ENCODE data around the gene ZNF415. TPM values are rescaled to one million over a fixed set of nuclear protein-coding genes. Genes with fewer than 3 reads are reported as not detected.
A peak's percentile ranks its signal among the peaks of the same experiment; 100 is the strongest.

Gene ZNF415
- 1 to 10 TPM; 3.9 to 9.2 (median 6.3) TPM for total RNA-seq
- 1 to 10 TPM; 3.9 to 7.8 (median 7.7) TPM for polyA plus RNA-seq
- long read RNA-seq, donor 1, result 0 reads
- long read RNA-seq, donor 2, partial matches to known transcripts, result 0 of 1 reads
- long read RNA-seq, donor 2, other reads (novel, unspliced or antisense), result 0 of 1 reads

DNA sequence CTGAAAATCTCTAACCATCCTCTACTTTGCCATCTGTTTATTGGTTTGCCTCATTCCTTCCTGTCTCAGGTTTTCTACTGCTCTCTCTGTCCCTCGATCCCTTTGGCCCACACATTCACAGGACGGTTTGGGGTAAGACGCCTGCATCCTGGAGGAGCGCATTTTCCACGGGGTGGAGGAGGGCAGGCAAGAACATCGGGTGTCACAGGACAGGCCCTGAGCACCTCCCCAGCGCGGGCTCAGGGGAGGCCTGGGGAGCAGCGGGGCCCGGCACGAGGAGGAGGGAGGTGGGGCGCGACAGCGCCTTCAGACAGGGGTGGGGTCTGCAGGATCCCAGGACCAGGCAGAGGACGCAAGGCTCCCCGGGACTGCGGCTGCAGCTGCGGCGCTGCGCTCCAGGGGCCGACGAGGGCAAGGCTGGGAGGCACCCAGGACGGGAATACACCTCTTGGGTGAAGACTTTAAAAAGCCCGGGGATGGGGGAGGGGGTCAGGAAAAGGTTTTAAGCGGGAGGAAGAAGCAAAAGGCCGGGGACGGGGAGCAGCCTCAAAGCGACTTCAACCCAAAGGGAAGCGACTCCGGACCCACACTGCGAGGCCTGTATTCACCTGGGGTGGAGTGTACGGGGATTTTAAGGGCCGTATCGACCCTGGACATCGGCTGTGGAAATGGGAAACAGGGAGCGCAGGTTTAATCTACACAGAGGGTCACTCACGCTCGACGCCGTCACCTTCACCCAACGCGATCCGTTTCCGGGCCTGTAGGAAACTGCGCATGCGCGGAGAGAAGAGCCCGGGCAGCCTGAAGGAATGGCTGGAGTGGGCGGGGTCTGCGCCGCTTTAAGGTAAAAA is at the start of gene ZNF415:
TSS of gene ZNF415 (minus strand) at position 770 of the 851 bp plus-strand sequence. CDS start 10,234 bp downstream, outside the sequence.
- no peaks in the 10 kb centered on the region for H3K9me3 ChIP-seq
- H3K27me3 ChIP-seq (ENCODE audit: insufficient read depth in 3 of 3, low read length in 2 of 3), result no peaks in the 10 kb centered on the region
- ATAC-seq (peak; percentile 81 to 94 (median 90)), DNase-seq (peak; percentile 87 to 89)
- intact Hi-C loops (cut with DNase I), result loop anchor here in 1 of 2 donors (2.0 kb wide), 1 partner anchor 26 kb away; the partner anchor contains the start of gene ZNF347
- 0 to 1% (median 1%) methylated on average over 50 to 51 of the region's 51 CpGs for WGBS, 3 donors
- peak within 1 kb of the TSS; percentile 78 for H3K4me3 ChIP-seq
- peaks cover 5% of the 10 kb centered on the region for H3K4me1 ChIP-seq
- peak within 1 kb of the TSS; percentile 88 for H3K27ac ChIP-seq
- TF ChIP-seq, protein P1, sequence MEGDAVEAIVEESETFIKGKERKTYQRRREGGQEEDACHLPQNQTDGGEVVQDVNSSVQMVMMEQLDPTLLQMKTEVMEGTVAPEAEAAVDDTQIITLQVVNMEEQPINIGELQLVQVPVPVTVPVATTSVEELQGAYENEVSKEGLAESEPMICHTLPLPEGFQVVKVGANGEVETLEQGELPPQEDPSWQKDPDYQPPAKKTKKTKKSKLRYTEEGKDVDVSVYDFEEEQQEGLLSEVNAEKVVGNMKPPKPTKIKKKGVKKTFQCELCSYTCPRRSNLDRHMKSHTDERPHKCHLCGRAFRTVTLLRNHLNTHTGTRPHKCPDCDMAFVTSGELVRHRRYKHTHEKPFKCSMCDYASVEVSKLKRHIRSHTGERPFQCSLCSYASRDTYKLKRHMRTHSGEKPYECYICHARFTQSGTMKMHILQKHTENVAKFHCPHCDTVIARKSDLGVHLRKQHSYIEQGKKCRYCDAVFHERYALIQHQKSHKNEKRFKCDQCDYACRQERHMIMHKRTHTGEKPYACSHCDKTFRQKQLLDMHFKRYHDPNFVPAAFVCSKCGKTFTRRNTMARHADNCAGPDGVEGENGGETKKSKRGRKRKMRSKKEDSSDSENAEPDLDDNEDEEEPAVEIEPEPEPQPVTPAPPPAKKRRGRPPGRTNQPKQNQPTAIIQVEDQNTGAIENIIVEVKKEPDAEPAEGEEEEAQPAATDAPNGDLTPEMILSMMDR (IDR thresholded peaks at IDR 0.05), result no peak
- H3K36me3 ChIP-seq (ENCODE audit: insufficient read depth in 1 of 2, low read depth in 1 of 2), result peaks cover 0 to 3% of the 10 kb centered on the region in 2 donors

DNA sequence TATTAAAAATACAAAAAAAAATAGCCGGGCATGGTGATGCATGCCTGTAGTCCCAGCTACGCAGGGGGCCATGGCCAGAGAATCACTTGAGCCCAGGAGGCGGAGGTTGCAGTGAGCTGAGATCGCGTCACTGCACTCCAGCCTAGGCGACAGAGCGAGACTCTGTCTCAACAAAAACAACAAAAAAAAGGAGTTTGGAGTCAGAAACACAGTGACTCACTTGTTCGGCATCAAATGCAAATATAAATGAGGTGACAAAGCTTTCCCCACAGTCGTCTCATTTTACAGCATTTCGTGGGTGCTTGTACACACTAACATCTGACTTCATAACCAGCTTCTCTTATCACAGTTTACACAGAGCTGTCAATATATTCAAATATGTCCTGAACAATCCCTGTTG is 49.5 kb upstream of the ZNF415 start:
- Histone ChIP-seq H3K27ac (no peak overlapping the region), H3K27me3 (ENCODE audit: insufficient read depth in 3 of 3, low read length in 2 of 3) (no peaks in the 10 kb centered on the region), H3K4me3 (no peak overlapping the region), H3K9me3 (no peaks in the 10 kb centered on the region), H3K36me3 (ENCODE audit: insufficient read depth in 1 of 2, low read depth in 1 of 2) (no peaks in the 10 kb centered on the region), H3K4me1 (no peaks in the 10 kb centered on the region)
- no peak for DNase-seq
- TF ChIP-seq, protein P1 (IDR thresholded peaks at IDR 0.05), result no peak
- no peak for ATAC-seq
- 93 to 95% (median 93%) methylated on average over 10 of the region's 10 CpGs for WGBS, 3 donors
- intact Hi-C loops (cut with DNase I), result no loop called here

DNA sequence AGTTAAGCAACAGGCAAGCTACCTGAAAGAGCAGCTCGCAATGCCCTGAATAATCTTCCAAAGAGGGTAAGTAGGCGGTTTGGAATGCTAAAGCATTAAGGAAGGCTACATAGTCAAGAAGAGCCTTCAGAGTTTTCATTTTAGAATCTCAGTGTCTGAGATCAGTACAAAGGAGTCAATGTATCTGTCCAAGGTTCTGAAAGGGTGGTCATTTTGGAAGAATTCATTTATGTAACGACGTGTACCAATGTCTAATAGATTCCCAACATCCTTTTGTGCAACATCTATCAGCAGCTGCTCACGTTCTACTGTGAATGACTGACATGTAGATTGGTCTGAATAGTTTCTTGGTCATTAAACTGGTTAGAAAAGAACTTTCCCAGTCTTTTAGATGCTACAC is 45.3 kb upstream of the ZNF415 start:
- ATAC-seq, result no peak

DNA sequence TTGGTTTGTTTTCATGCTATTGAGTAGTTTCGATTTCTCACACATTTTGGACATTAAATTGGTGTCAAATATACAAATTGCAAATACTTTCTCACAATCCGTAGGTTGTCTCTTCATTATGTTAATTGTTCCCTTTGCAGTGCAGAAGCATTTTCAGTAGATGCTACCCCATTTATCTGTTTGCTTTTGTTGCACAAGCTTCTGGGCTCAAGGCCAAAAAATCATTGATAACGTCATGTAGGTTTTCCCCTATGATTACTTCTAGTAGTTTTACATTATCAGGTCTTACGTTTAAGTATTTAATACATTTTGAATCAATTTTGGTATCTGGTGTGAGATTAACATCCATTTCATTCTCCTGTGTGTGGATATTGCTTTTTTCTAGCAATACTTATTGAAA is 40.2 kb upstream of the ZNF415 start:
- no peaks in the 10 kb centered on the region for H3K27me3 ChIP-seq (ENCODE audit: insufficient read depth in 3 of 3, low read length in 2 of 3)
- no peak for ATAC-seq
- WGBS, 3 donors, result 69 to 74% (median 71%) methylated on average over 4 of the region's 4 CpGs
- no peaks in the 10 kb centered on the region for H3K36me3 ChIP-seq (ENCODE audit: insufficient read depth in 1 of 2, low read depth in 1 of 2)
- H3K9me3 ChIP-seq, result peaks cover 11% of the 10 kb centered on the region
- H3K27ac ChIP-seq, result no peak overlapping the region
- H3K4me3 ChIP-seq, result no peak overlapping the region
- DNase-seq, result no peak
- TF ChIP-seq, protein P1 (IDR thresholded peaks at IDR 0.05), result no peak
- intact Hi-C loops (cut with DNase I), result no loop called here
- no peaks in the 10 kb centered on the region for H3K4me1 ChIP-seq

More for the DNA sequence above, 45.3 kb upstream of the ZNF415 start:
- 86 to 90% (median 86%) methylated on average over 5 of the region's 5 CpGs for WGBS, 3 donors
- intact Hi-C loops (cut with DNase I), result no loop called here
- Histone ChIP-seq H3K27ac (no peak overlapping the region), H3K4me3 (no peak overlapping the region), H3K36me3 (ENCODE audit: insufficient read depth in 1 of 2, low read depth in 1 of 2) (no peaks in the 10 kb centered on the region), H3K9me3 (no peaks in the 10 kb centered on the region), H3K4me1 (no peaks in the 10 kb centered on the region), H3K27me3 (ENCODE audit: insufficient read depth in 3 of 3, low read length in 2 of 3) (no peaks in the 10 kb centered on the region)
- no peak for DNase-seq
- TF ChIP-seq, protein P1 (IDR thresholded peaks at IDR 0.05), result no peak
